NCI-H345 treated with DMSO at 0.1 percent for 48 hours (cell line): ENCODE measurements around the gene ZNF148.

Source experiments
- DNase-seq: peaks from one replicate; lab custom pipeline; 2025; ENCODE audit not compliant: unreplicated experiment; lab: John Stamatoyannopoulos, UW

The ZNF148 gene

GRCh38 chr3:125192190-125193035, 182.7 kb downstream of the ZNF148 start:
- no peak for DNase-seq

- no peak for DNase-seq
These were observed 183.4 kb downstream of the ZNF148 start for GRCh38 chr3:125191730-125192129.

- DNase-seq = no peak
These were observed 183.9 kb downstream of the ZNF148 start for GRCh38 chr3:125191256-125191655.

GRCh38 chr3:125190786-125191185, 184.3 kb downstream of the ZNF148 start:
- DNase-seq = no peak

GRCh38 chr3:125189378-125190165, 185.6 kb downstream of the ZNF148 start:
- DNase-seq = no peak

GRCh38 chr3:125188955-125189354, 186.2 kb downstream of the ZNF148 start:
- DNase-seq = no peak

- no peak for DNase-seq
These were observed 187.6 kb downstream of the ZNF148 start for GRCh38 chr3:125187599-125187910.

GRCh38 chr3:125186800-125187598, 188.1 kb downstream of the ZNF148 start:
- DNase-seq = no peak

- no peak for DNase-seq
These were observed 188.8 kb downstream of the ZNF148 start for GRCh38 chr3:125186261-125186787.

- DNase-seq = no peak
These were observed 189.3 kb downstream of the ZNF148 start for GRCh38 chr3:125185805-125186204.

- DNase-seq = no peak
These were observed 195.3 kb downstream of the ZNF148 start for GRCh38 chr3:125179884-125180240.

GRCh38 chr3:125179143-125179883, 195.8 kb downstream of the ZNF148 start:
- no peak for DNase-seq

GRCh38 chr3:125177746-125178145, 197.4 kb downstream of the ZNF148 start:
- DNase-seq = no peak
